BLaER1 treated with 17β-estradiol and CSF1 and Interleukin-3, amounts not matched to agents 10 nM and 100 nM (cell line): ENCODE data around the gene GRAMD1B.

Source experiments
- H3K27ac ChIP-seq, 11 experiments: shearing (Covaris generic); formaldehyde crosslinking; 2 replicates each; pipeline ENCODE4 v1.8.1; 2022
- H3K27me3 ChIP-seq, 11 experiments: shearing (Covaris generic); formaldehyde crosslinking; 2 replicates each; pipeline ENCODE4 v1.8.1; 2022
- H3K36me3 ChIP-seq, 11 experiments: shearing (Covaris generic); formaldehyde crosslinking; 2 replicates each; pipeline ENCODE4 v1.8.1; 2022
- H3K4me1 ChIP-seq, 10 experiments: shearing (Covaris generic); formaldehyde crosslinking; 2 replicates each; pipeline ENCODE4 v1.8.1; 2022
- H3K4me2 ChIP-seq, 11 experiments: shearing (Covaris generic); formaldehyde crosslinking; 2 replicates each; pipeline ENCODE4 v1.8.1; 2022
- H3K4me3 ChIP-seq, 10 experiments: shearing (Covaris generic); formaldehyde crosslinking; 2 replicates each; pipeline ENCODE4 v1.8.1; 2022
- H3K9ac ChIP-seq, 11 experiments: shearing (Covaris generic); formaldehyde crosslinking; 2 replicates each; pipeline ENCODE4 v1.8.1; 2022
- H3K9me3 ChIP-seq, 11 experiments: shearing (Covaris generic); formaldehyde crosslinking; replicated peaks in 1 of 11; 2 replicates each; pipeline ENCODE4 v1.8.1; 2022
- H4K20me1 ChIP-seq, 11 experiments: shearing (Covaris generic); formaldehyde crosslinking; 2 replicates each; pipeline ENCODE4 v1.8.1; 2022
- Cebpa-rat ChIP-seq, 11 experiments: shearing (Covaris generic); IDR thresholded peaks; 2 replicates each; pipeline ENCODE4 v1.8.1; 2022

GRAMD1B gene

DNA sequence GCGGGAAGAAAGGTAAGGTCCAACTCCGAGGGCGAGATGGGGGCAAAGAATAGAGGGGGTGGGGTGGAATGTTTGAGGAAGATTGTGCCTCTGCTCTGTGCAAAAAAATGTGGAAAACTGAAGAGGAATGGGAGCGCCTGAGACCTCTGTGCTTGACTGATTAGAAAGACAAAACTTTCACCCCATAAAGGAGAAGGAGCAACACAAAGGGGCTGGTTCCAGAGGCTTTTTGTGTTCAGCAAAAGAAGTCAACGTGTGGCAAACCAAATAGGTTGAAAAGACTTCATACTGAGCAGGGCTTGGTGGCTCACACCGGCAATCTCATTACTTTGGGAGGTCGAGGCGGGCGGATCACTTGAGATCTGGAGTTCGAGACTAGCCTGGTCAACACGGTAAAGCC is 50.8 kb downstream of the GRAMD1B start:
- Histone ChIP-seq H3K27me3 (peaks cover 0 to 48% (median 11%) of the 10 kb centered on the region in 11 experiments; a peak in 11 of 22 replicates), H3K36me3 (peaks cover 0 to 16% (median 4%) of the 10 kb centered on the region in 11 experiments; a peak in 6 of 22 replicates), H3K27ac (peak overlapping the region in 3 of 11 experiments; percentile 26 to 76 (median 72); a peak in 3 of 22 replicates), H3K9me3 (no peaks in the 10 kb centered on the region), H4K20me1 (peaks cover 0 to 57% (median 29%) of the 10 kb centered on the region in 11 experiments; a peak in 18 of 22 replicates), H3K4me2 (peak overlapping the region in 10 of 11 experiments; percentile 21 to 75 (median 58); a peak in 17 of 22 replicates), H3K9ac (no peak overlapping the region), H3K4me1 (peaks cover 55 to 75% (median 69%) of the 10 kb centered on the region in 10 experiments), H3K4me3 (no peak overlapping the region)
- no peak for TF ChIP-seq Cebpa-rat (IDR thresholded peaks at IDR 0.05)

DNA sequence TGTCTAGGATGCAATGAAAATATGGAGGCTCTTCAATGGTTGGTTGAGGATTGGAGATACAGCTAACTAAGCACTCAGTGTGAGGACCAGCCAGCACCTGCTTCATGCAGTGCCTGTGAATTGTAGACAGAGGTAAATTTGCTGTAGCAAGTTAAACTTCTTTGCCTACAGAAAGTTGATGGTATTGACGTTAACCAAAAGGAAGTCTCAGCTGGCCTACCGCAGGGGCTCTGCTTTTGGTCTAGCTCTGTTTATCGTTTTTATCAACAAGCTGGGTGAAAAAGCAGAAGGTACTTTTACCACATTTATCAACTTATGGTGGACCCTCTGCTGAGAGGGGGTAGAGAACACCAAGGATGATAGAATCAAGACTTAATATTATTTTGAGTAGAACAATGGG is 51.6 kb downstream of the GRAMD1B start:
- Histone ChIP-seq H3K9ac (no peak overlapping the region), H3K27me3 (peaks cover 0 to 55% (median 11%) of the 10 kb centered on the region in 11 experiments; a peak in 11 of 22 replicates), H3K9me3 (no peaks in the 10 kb centered on the region), H4K20me1 (peaks cover 0 to 63% (median 29%) of the 10 kb centered on the region in 11 experiments; a peak in 18 of 22 replicates), H3K4me1 (peaks cover 55 to 75% (median 69%) of the 10 kb centered on the region in 10 experiments), H3K4me3 (no peak overlapping the region), H3K36me3 (peaks cover 0 to 17% (median 4%) of the 10 kb centered on the region in 11 experiments; a peak in 6 of 22 replicates), H3K27ac (peak overlapping the region in 1 of 11 experiments; percentile 72; a peak in 2 of 22 replicates), H3K4me2 (peak overlapping the region in 8 of 11 experiments; percentile 5 to 75 (median 60); a peak in 6 of 22 replicates)
- TF ChIP-seq Cebpa-rat (IDR thresholded peaks at IDR 0.05) = no peak

DNA sequence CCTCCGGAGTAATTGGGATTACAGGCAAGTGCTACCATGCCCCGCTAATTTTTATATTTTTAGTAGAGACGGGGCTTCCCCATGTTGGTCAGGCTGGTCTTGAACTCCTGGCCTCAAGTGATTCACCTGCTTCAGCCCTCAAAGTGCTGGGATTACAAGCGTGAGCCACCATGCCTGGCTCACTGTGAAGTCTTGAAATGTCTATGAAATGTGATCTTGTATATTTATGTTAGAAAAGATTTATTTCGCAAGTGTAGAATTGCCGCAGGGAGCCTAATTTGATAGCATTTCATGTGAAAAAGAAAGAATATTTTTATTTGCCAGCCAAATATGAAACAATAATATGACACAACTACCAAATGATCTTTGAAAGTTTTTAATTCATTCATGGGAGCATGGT is 52.1 kb downstream of the GRAMD1B start:
- Histone ChIP-seq H3K4me1 (peaks cover 55 to 75% (median 69%) of the 10 kb centered on the region in 10 experiments), H4K20me1 (peaks cover 0 to 69% (median 29%) of the 10 kb centered on the region in 11 experiments; a peak in 18 of 22 replicates), H3K4me3 (no peak overlapping the region), H3K27ac (no peak overlapping the region), H3K27me3 (peaks cover 0 to 61% (median 11%) of the 10 kb centered on the region in 11 experiments; a peak in 11 of 22 replicates), H3K36me3 (peaks cover 0 to 20% (median 4%) of the 10 kb centered on the region in 11 experiments; a peak in 6 of 22 replicates), H3K9me3 (no peaks in the 10 kb centered on the region), H3K9ac (no peak overlapping the region), H3K4me2 (no peak overlapping the region)
- no peak for TF ChIP-seq Cebpa-rat (IDR thresholded peaks at IDR 0.05)

DNA sequence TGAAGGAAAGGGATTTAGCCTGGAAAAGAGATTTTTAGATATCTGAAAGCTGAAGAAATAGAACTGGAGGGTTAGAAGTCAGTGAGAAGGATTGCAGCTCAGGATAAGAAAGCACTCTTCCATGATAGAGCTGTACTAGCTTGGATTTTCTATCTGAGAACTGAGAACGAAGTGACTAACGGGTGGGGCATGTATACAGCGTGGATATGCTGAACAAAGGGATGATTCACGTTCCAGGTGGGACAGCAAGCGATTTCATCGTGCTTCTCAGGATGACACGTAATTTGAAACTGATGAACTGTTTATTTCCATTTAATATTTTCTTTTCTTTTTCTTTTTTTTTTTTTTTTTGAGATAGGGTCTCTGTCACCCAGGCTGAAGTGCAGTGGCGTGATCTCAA is 53.0 kb downstream of the GRAMD1B start:
- peaks cover 0 to 66% (median 11%) of the 10 kb centered on the region in 11 experiments; a peak in 11 of 22 replicates for H3K27me3 ChIP-seq
- peaks cover 51 to 70% (median 65%) of the 10 kb centered on the region in 10 experiments for H3K4me1 ChIP-seq
- no peak for TF ChIP-seq Cebpa-rat (IDR thresholded peaks at IDR 0.05)
- no peak overlapping the region for H3K4me3 ChIP-seq
- peaks cover 0 to 77% (median 29%) of the 10 kb centered on the region in 11 experiments; a peak in 18 of 22 replicates for H4K20me1 ChIP-seq
- peaks cover 0 to 28% (median 4%) of the 10 kb centered on the region in 11 experiments; a peak in 6 of 22 replicates for H3K36me3 ChIP-seq
- no peak overlapping the region for H3K9ac ChIP-seq
- H3K4me2 ChIP-seq = peak overlapping the region in 10 of 11 experiments; percentile 66 to 95 (median 89); a peak in 19 of 22 replicates
- H3K27ac ChIP-seq = no peak overlapping the region
- H3K9me3 ChIP-seq = no peaks in the 10 kb centered on the region

DNA sequence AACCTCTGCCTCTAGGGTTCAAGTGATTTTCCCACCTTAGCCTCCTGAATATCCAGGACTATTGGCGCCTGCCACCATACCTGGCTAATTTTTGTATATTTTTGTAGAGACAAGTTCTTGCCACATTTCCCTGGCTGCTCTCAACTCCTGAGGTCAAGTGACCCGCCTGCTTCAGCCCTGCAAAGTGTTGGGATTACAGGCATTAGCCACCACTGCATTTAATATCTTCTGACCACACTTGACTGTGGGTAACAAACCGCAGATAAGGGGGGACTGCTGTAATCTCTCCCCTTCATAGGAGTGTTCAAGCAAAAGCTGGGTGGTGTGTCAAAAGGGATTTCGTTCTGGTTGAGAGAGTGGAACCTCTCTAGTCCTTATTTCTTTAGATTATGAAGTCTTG is 53.4 kb downstream of the GRAMD1B start:
- Histone ChIP-seq H3K27me3 (peaks cover 0 to 66% (median 11%) of the 10 kb centered on the region in 11 experiments; a peak in 11 of 22 replicates), H3K36me3 (peaks cover 0 to 31% (median 4%) of the 10 kb centered on the region in 11 experiments; a peak in 6 of 22 replicates), H4K20me1 (peaks cover 0 to 81% (median 29%) of the 10 kb centered on the region in 11 experiments; a peak in 18 of 22 replicates), H3K4me3 (no peak overlapping the region), H3K4me1 (peaks cover 49 to 66% (median 61%) of the 10 kb centered on the region in 10 experiments), H3K9ac (0 out of 22 replicates have a peak overlapping the region, but pooled peaks of 1 of the 11 experiments have one; percentile 33), H3K9me3 (no peaks in the 10 kb centered on the region), H3K27ac (no peak overlapping the region; a peak in 1 of 22 replicates), H3K4me2 (peak overlapping the region; percentile 66 to 95 (median 89); a peak in 21 of 22 replicates)
- TF ChIP-seq Cebpa-rat (IDR thresholded peaks at IDR 0.05) = no peak

DNA sequence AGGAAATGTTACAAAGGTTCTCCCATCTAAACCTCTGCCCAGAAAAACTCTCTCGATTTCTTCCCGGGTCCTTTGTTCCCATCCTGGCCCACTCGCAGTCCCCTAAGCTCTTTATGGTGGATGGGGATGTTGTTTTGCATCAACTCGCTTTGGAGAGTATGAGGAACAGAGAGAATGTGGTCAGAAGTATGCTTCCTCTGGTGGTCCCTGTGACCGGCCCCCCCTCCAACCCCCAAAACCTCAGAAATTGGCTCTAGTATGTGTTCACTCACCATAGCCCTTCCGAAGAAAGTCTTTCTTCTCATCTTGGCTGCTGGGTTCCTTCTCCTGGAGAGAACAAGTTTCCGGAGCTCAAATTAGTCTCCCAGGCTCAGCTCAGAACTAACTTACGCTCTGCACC is 54.4 kb downstream of the GRAMD1B start:
- H3K27ac ChIP-seq = peak overlapping the region in 6 of 11 experiments; percentile 18 to 42 (median 34); a peak in 7 of 22 replicates
- H3K27me3 ChIP-seq = peaks cover 0 to 74% (median 11%) of the 10 kb centered on the region in 11 experiments; a peak in 11 of 22 replicates
- H3K4me1 ChIP-seq = peaks cover 39 to 56% (median 51%) of the 10 kb centered on the region in 10 experiments
- TF ChIP-seq Cebpa-rat (IDR thresholded peaks at IDR 0.05) = no peak
- peak overlapping the region in 1 of 11 experiments; percentile 33; a peak in 1 of 22 replicates for H3K9ac ChIP-seq
- peak overlapping the region; percentile 66 to 95 (median 89) for H3K4me2 ChIP-seq
- no peaks in the 10 kb centered on the region for H3K9me3 ChIP-seq
- H4K20me1 ChIP-seq = peaks cover 0 to 71% (median 29%) of the 10 kb centered on the region in 11 experiments; a peak in 18 of 22 replicates
- peak overlapping the region in 5 of 10 experiments; percentile 9 to 35 (median 26); a peak in 4 of 20 replicates for H3K4me3 ChIP-seq
- H3K36me3 ChIP-seq = peaks cover 0 to 31% (median 4%) of the 10 kb centered on the region in 11 experiments; a peak in 6 of 22 replicates

DNA sequence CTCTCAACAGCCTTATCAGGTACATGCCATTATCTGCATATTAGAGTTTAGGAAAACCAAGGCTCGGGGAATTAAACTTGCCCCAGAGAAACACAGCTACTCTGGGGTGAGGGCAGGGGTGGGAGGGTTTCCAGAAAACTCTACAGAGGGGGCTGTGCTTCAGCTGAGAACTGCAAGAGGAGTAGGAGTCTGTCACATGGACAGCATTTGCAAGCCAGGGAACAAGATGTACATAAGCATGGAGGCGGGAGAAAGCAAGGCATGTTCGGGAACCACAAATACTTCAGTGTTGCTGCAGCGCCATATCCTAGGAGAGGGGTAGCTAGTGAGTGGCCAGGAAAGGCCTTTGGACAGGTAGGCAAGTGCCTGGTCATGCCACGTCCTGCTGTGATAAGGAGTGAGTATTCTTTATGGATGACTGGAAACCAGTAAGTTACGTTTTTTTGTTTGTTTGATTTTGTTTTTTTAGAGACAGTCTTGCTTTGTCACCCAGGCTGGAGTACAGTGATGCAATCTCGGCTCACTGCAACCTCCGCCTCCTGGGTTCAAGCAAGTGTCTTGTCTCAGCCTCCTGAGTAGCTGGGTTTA is 57.2 kb downstream of the GRAMD1B start:
- Histone ChIP-seq H3K9ac (no peak overlapping the region), H3K9me3 (no peaks in the 10 kb centered on the region), H4K20me1 (peaks cover 0 to 80% (median 25%) of the 10 kb centered on the region in 11 experiments; a peak in 18 of 22 replicates), H3K4me1 (peaks cover 26 to 33% (median 31%) of the 10 kb centered on the region in 10 experiments), H3K4me2 (no peak overlapping the region), H3K4me3 (no peak overlapping the region), H3K27me3 (peaks cover 0 to 58% (median 11%) of the 10 kb centered on the region in 11 experiments; a peak in 10 of 22 replicates), H3K27ac (no peak overlapping the region), H3K36me3 (peaks cover 0 to 16% (median 0%) of the 10 kb centered on the region in 11 experiments; a peak in 5 of 22 replicates)
- no peak for TF ChIP-seq Cebpa-rat (IDR thresholded peaks at IDR 0.05)

DNA sequence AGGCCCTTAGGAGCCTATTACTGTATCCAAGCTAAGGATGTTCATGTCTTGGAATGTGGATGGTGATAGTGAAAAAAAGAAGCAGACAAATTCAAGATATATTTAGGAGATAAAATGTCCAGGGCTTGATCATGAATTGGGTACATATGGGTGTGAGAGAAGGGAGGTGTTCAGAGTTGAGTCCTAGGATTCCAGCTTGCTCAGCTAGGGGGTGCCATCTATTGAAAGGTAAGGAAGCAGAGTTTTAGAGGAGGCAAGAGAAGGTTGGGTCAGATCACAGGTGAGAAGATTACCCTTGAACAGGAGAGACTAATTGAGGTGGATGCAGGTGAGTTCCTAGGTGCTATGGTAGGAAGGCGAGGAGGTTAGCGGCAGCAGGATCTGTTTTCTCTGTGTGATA is 60.5 kb downstream of the GRAMD1B start:
- peaks cover 0 to 5% (median 2%) of the 10 kb centered on the region in 10 experiments; a peak in 10 of 20 replicates for H3K4me1 ChIP-seq
- peaks cover 0 to 14% (median 0%) of the 10 kb centered on the region in 11 experiments; a peak in 4 of 22 replicates for H3K36me3 ChIP-seq
- no peak overlapping the region for H3K9ac ChIP-seq
- H3K4me3 ChIP-seq = no peak overlapping the region
- no peaks in the 10 kb centered on the region for H3K9me3 ChIP-seq
- no peak overlapping the region for H3K4me2 ChIP-seq
- TF ChIP-seq Cebpa-rat (IDR thresholded peaks at IDR 0.05) = no peak
- peaks cover 0 to 80% (median 5%) of the 10 kb centered on the region in 11 experiments; a peak in 11 of 22 replicates for H4K20me1 ChIP-seq
- no peak overlapping the region for H3K27ac ChIP-seq
- peaks cover 0 to 35% (median 0%) of the 10 kb centered on the region in 11 experiments; a peak in 5 of 22 replicates for H3K27me3 ChIP-seq
